ENCODE results near the gene EPO.

EPO gene

GRCh38 chr7:100763556-100764140 is 43.4 kb downstream of the EPO start:
- TF ChIP-seq, protein P1, sequence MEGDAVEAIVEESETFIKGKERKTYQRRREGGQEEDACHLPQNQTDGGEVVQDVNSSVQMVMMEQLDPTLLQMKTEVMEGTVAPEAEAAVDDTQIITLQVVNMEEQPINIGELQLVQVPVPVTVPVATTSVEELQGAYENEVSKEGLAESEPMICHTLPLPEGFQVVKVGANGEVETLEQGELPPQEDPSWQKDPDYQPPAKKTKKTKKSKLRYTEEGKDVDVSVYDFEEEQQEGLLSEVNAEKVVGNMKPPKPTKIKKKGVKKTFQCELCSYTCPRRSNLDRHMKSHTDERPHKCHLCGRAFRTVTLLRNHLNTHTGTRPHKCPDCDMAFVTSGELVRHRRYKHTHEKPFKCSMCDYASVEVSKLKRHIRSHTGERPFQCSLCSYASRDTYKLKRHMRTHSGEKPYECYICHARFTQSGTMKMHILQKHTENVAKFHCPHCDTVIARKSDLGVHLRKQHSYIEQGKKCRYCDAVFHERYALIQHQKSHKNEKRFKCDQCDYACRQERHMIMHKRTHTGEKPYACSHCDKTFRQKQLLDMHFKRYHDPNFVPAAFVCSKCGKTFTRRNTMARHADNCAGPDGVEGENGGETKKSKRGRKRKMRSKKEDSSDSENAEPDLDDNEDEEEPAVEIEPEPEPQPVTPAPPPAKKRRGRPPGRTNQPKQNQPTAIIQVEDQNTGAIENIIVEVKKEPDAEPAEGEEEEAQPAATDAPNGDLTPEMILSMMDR (IDR thresholded peaks at IDR 0.05), result no peak
- Mint-ChIP-seq H3K27ac (no peak overlapping the region), H3K9me3 (no peaks in the 10 kb centered on the region), H3K36me3 (ENCODE audit: low read depth) (no peaks in the 10 kb centered on the region), H3K4me3 (no peak overlapping the region), H3K27me3 (ENCODE audit: low read depth, poor library complexity) (peaks cover 22% of the 10 kb centered on the region), H3K4me1 (no peaks in the 10 kb centered on the region)
- no peak for DNase-seq

DNA sequence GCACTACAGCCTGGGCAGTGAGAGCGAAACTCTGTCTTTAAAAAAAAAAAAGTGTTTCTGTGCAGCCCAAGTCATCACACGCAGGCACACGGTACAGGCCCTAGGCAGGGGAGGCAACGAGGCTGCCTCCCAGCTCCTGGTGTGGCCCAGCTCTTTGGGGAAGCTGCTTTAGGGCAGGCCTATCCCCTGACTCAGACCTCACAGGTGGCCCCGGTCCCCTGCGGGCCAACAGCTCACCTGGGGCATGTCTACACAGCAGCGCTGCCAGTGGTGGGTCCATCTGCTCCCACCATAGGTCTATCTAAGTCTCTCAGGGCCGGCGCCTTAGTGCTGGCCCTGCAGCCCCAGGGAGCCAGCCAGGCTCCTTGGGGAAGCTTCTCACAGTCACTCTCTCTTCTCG is 44.6 kb downstream of the EPO start:
- TF ChIP-seq, protein P1 (IDR thresholded peaks at IDR 0.05), result no peak
- Mint-ChIP-seq H3K9me3 (no peaks in the 10 kb centered on the region), H3K27ac (no peak overlapping the region), H3K36me3 (ENCODE audit: low read depth) (no peaks in the 10 kb centered on the region), H3K27me3 (ENCODE audit: low read depth, poor library complexity) (peaks cover 19% of the 10 kb centered on the region), H3K4me1 (no peaks in the 10 kb centered on the region), H3K4me3 (no peak overlapping the region)
- no peak for DNase-seq

DNA sequence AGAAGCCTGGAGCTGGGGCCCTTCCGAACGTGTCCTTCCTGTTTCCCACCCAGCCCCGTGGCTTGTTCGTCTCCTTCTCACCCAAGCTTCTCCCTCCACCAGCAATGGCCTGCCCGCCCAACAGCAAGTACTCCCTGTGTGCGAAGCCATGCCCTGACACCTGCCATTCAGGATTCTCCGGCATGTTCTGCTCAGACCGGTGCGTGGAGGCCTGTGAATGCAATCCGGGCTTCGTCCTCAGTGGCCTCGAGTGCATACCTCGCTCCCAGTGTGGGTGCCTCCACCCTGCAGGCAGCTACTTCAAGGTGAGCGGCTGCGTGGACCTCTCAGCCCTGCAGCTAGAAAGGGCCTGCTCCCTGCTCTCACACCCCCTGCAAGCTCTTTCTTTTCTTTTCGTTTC is 45.0 kb downstream of the EPO start:
- Mint-ChIP-seq H3K36me3 (ENCODE audit: low read depth) (no peaks in the 10 kb centered on the region), H3K4me1 (no peaks in the 10 kb centered on the region), H3K9me3 (no peaks in the 10 kb centered on the region), H3K27ac (no peak overlapping the region), H3K4me3 (no peak overlapping the region), H3K27me3 (ENCODE audit: low read depth, poor library complexity) (peaks cover 17% of the 10 kb centered on the region)
- TF ChIP-seq, protein P1 (IDR thresholded peaks at IDR 0.05), result no peak
- DNase-seq, result no peak

DNA sequence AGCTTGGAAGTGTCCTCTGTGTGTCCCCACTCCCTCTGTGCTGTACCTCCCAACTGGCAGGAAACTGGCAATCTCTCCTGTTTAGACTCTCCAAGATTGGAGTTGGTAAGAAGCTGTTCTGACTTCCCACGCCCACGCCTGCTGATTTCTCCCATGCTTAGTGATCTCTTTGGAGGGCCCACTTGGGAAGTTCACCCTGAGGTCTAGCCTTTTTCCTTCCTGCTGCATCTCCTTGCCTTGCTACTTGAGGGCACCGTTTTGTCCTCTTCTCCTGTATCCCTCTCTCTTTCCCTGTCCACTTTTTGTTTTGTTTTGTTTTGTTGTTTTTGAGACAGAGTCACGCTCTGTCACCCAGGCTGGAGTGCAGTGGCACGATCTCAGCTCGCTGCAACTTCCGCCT is 48.5 kb downstream of the EPO start:
- Mint-ChIP-seq H3K27me3 (ENCODE audit: low read depth, poor library complexity) (peaks cover 22% of the 10 kb centered on the region), H3K27ac (no peak overlapping the region), H3K4me1 (no peaks in the 10 kb centered on the region), H3K36me3 (ENCODE audit: low read depth) (no peaks in the 10 kb centered on the region), H3K4me3 (no peak overlapping the region), H3K9me3 (no peaks in the 10 kb centered on the region)
- no peak for DNase-seq
- TF ChIP-seq, protein P1 (IDR thresholded peaks at IDR 0.05), result no peak
